ENCODE results near the gene IQGAP1. TPM values are rescaled to one million over a fixed set of nuclear protein-coding genes. Genes with fewer than 3 reads are reported as not detected.

The IQGAP1 gene
- total and polyA plus RNA-seq, 7 donors, result 31.1 to 72.2 (median 44.1) TPM

- 51 to 66% (median 55%) methylated on average over 4 of the region's 4 CpGs for WGBS, 3 donors
- intact Hi-C loops (cut with DNase I), result no loop called here
These were observed 30.6 kb downstream of the IQGAP1 start for GRCh38 chr15:90418627-90419026.

DNA sequence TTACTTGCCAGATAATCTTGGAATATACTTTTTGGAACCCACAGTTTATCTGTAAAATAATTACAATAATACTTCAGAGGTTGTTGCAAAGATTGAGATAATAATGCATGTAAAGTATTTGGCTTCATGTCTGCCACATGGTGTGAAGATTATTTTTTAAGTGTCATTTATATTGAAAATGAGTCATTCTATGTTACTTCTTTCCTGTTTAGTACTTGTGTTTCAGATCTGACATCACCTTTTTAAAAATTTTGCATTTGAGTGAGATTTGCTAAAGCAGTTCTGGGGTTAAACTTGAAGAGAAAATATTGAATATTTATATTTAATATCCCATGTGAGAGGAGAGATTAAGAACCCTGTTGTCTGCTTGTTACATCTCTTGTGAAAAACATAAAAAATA is 31.2 kb downstream of the IQGAP1 start:
- TF ChIP-seq CTCF (IDR thresholded peaks at IDR 0.05), result no peak
- peaks cover 79% of the 10 kb centered on the region for H3K4me1 ChIP-seq

More at GRCh38 chr15:90418627-90419026, 30.6 kb downstream of the IQGAP1 start:
- no peaks in the 10 kb centered on the region for H3K27me3 ChIP-seq (ENCODE audit: insufficient read depth in 3 of 3, low read length in 2 of 3)
- peaks cover 79% of the 10 kb centered on the region for H3K4me1 ChIP-seq
- no peaks in the 10 kb centered on the region for H3K36me3 ChIP-seq (ENCODE audit: insufficient read depth in 1 of 2, low read depth in 1 of 2)
- no peak for TF ChIP-seq CTCF (IDR thresholded peaks at IDR 0.05)
- no peak overlapping the region for H3K4me3 ChIP-seq
- no peak for DNase-seq
- no peak for ATAC-seq
- peak overlapping the region; percentile 87 for H3K27ac ChIP-seq
- H3K9me3 ChIP-seq, result no peaks in the 10 kb centered on the region

GRCh38 chr15:90419738-90420406 is 31.8 kb downstream of the IQGAP1 start:
- Histone ChIP-seq H3K4me3 (peak overlapping the region; percentile 37), H3K36me3 (ENCODE audit: insufficient read depth in 1 of 2, low read depth in 1 of 2) (no peaks in the 10 kb centered on the region), H3K9me3 (no peaks in the 10 kb centered on the region), H3K27me3 (ENCODE audit: insufficient read depth in 3 of 3, low read length in 2 of 3) (no peaks in the 10 kb centered on the region), H3K27ac (peak overlapping the region; percentile 87), H3K4me1 (peaks cover 79% of the 10 kb centered on the region)
- ATAC-seq (peak; percentile 76 to 87 (median 85)), DNase-seq (no peak)
- WGBS, 3 donors, result 14 to 31% (median 18%) methylated on average over 6 of the region's 6 CpGs
- intact Hi-C loops (cut with DNase I), result loop anchor here in 1 of 2 donors (5.0 kb wide), 1 partner anchor 33 kb away; the partner anchor contains the start of gene IQGAP1
- TF ChIP-seq CTCF (IDR thresholded peaks at IDR 0.05), result no peak

More for the DNA sequence above, 31.2 kb downstream of the IQGAP1 start:
- intact Hi-C loops (cut with DNase I), result no loop called here
- no peaks in the 10 kb centered on the region for H3K9me3 ChIP-seq
- H3K36me3 ChIP-seq (ENCODE audit: insufficient read depth in 1 of 2, low read depth in 1 of 2), result no peaks in the 10 kb centered on the region
- no peak for DNase-seq
- no peaks in the 10 kb centered on the region for H3K27me3 ChIP-seq (ENCODE audit: insufficient read depth in 3 of 3, low read length in 2 of 3)
- no peak for ATAC-seq
- H3K4me3 ChIP-seq, result peak overlapping the region; percentile 37
- H3K27ac ChIP-seq, result peak overlapping the region; percentile 87

GRCh38 chr15:90420451-90420850 is 32.4 kb downstream of the IQGAP1 start:
- no peak for TF ChIP-seq CTCF (IDR thresholded peaks at IDR 0.05)
- WGBS, 3 donors, result 68 to 91% (median 75%) methylated on average over 1 of the region's 1 CpG
- Histone ChIP-seq H3K27ac (peak overlapping the region; percentile 87), H3K36me3 (ENCODE audit: insufficient read depth in 1 of 2, low read depth in 1 of 2) (no peaks in the 10 kb centered on the region), H3K27me3 (ENCODE audit: insufficient read depth in 3 of 3, low read length in 2 of 3) (no peaks in the 10 kb centered on the region), H3K4me1 (peaks cover 79% of the 10 kb centered on the region), H3K4me3 (peak overlapping the region; percentile 37), H3K9me3 (no peaks in the 10 kb centered on the region)
- DNase-seq (no peak), ATAC-seq (peak in 2 of 4 donors; percentile 6 to 34)
- intact Hi-C loops (cut with DNase I), result loop anchor here in 1 of 2 donors (5.0 kb wide), 1 partner anchor 33 kb away; the partner anchor contains the start of gene IQGAP1

Measured in psoas muscle (tissue), 8 donors.